ENCODE data around the gene ARHGEF12.
A peak's percentile ranks its signal among the peaks of the same experiment; 100 is the strongest.

ARHGEF12 gene

GRCh38 chr11:120303004-120303637 lies 33.1 kb upstream of the ARHGEF12 start:
- CTCF ChIA-PET: interaction anchor here (0.7 to 1.8 kb wide), 10 partner anchors 9 to 145 kb away, joined by 3 to 9 read pairs (median 4); no protein-coding TSS in a partner anchor
- TF ChIP-seq LEF1 (IDR thresholded peaks at IDR 0.05; ENCODE audit: borderline replicate concordance) (no peak), CTBP1 (IDR thresholded peaks at IDR 0.05; ENCODE audit: borderline replicate concordance) (no peak), ZNF384 (IDR thresholded peaks at IDR 0.05) (no peak), NFRKB (IDR thresholded peaks at IDR 0.05) (no peak), SP1 (IDR thresholded peaks at IDR 0.05) (no peak)
- peak; percentile 53 for DNase-seq (ENCODE audit: extremely low spot score)
- POLR2A ChIA-PET: no interaction called here

GRCh38 chr11:120304526-120304925 lies 31.7 kb upstream of the ARHGEF12 start:
- DNase-seq (ENCODE audit: extremely low spot score): no peak
- ChIA-PET CTCF (interaction anchor here (1.2 to 1.8 kb wide), 2 partner anchors 17 to 19 kb away, joined by 3 to 5 read pairs; no protein-coding TSS in a partner anchor), POLR2A (no interaction called here)
- TF ChIP-seq SP1 (IDR thresholded peaks at IDR 0.05) (no peak), HDGF (IDR thresholded peaks at IDR 0.05; ENCODE audit: borderline replicate concordance) (no peak), CTBP1 (IDR thresholded peaks at IDR 0.05; ENCODE audit: borderline replicate concordance) (no peak), LEF1 (IDR thresholded peaks at IDR 0.05; ENCODE audit: borderline replicate concordance) (no peak), BHLHE40 (IDR thresholded peaks at IDR 0.05; ENCODE audit: borderline replicate concordance) (no peak), SUZ12 (IDR thresholded peaks at IDR 0.05) (no peak), NFRKB (IDR thresholded peaks at IDR 0.05) (no peak), PKNOX1 (IDR thresholded peaks at IDR 0.05) (no peak), FOXA1 (IDR thresholded peaks at IDR 0.05) (no peak), ELF4 (IDR thresholded peaks at IDR 0.05) (no peak), TARDBP (IDR thresholded peaks at IDR 0.05) (no peak), ARNT (IDR thresholded peaks at IDR 0.05) (no peak), FOXK2 (IDR thresholded peaks at IDR 0.05) (no peak), ZNF384 (IDR thresholded peaks at IDR 0.05) (no peak), L3MBTL2 (conservative IDR thresholded peaks at IDR 0.05) (no peak), FOXM1 (IDR thresholded peaks at IDR 0.05; ENCODE audit: borderline replicate concordance) (no peak)

- POLR2A ChIA-PET: no interaction called here
- no peak for DNase-seq (ENCODE audit: extremely low spot score)
- TF ChIP-seq ZNF384 (IDR thresholded peaks at IDR 0.05) (no peak), HDGF (IDR thresholded peaks at IDR 0.05; ENCODE audit: borderline replicate concordance) (no peak), LEF1 (IDR thresholded peaks at IDR 0.05; ENCODE audit: borderline replicate concordance) (no peak), FOXA1 (IDR thresholded peaks at IDR 0.05) (no peak), SP1 (IDR thresholded peaks at IDR 0.05) (no peak), L3MBTL2 (conservative IDR thresholded peaks at IDR 0.05) (no peak), CTBP1 (IDR thresholded peaks at IDR 0.05; ENCODE audit: borderline replicate concordance) (no peak), FOXM1 (IDR thresholded peaks at IDR 0.05; ENCODE audit: borderline replicate concordance) (no peak), TARDBP (IDR thresholded peaks at IDR 0.05) (no peak), BHLHE40 (IDR thresholded peaks at IDR 0.05; ENCODE audit: borderline replicate concordance) (no peak), ELF4 (IDR thresholded peaks at IDR 0.05) (no peak), FOXK2 (IDR thresholded peaks at IDR 0.05) (no peak)
- CTCF ChIA-PET: interaction anchor here (1.2 kb wide), 1 partner anchor 18 kb away, joined by 3 read pairs; no protein-coding TSS in a partner anchor
Measured at GRCh38 chr11:120305286-120305685, 30.9 kb upstream of the ARHGEF12 start.

- POLR2A ChIA-PET: no interaction called here
- peak; percentile 58 for DNase-seq (ENCODE audit: extremely low spot score)
- CTCF ChIA-PET: interaction anchor here (0.6 to 1.6 kb wide), 4 partner anchors 11 to 77 kb away, joined by 3 to 6 read pairs (median 4); no protein-coding TSS in a partner anchor
- no peak for TF ChIP-seq CTBP1 (IDR thresholded peaks at IDR 0.05; ENCODE audit: borderline replicate concordance)
- no peak for TF ChIP-seq FOXK2 (IDR thresholded peaks at IDR 0.05)
- no peak for TF ChIP-seq TARDBP (IDR thresholded peaks at IDR 0.05)
- TF ChIP-seq ZNF384 (IDR thresholded peaks at IDR 0.05): no peak
- TF ChIP-seq HDGF (IDR thresholded peaks at IDR 0.05; ENCODE audit: borderline replicate concordance): no peak
- TF ChIP-seq ARNT (IDR thresholded peaks at IDR 0.05): no peak
- no peak for TF ChIP-seq NFRKB (IDR thresholded peaks at IDR 0.05)
- TF ChIP-seq BHLHE40 (IDR thresholded peaks at IDR 0.05; ENCODE audit: borderline replicate concordance): no peak
- TF ChIP-seq ELF4 (IDR thresholded peaks at IDR 0.05): no peak
- no peak for TF ChIP-seq PKNOX1 (IDR thresholded peaks at IDR 0.05)
- TF ChIP-seq L3MBTL2 (conservative IDR thresholded peaks at IDR 0.05): no peak
- TF ChIP-seq FOXA1 (IDR thresholded peaks at IDR 0.05): no peak
- TF ChIP-seq LEF1 (IDR thresholded peaks at IDR 0.05; ENCODE audit: borderline replicate concordance): no peak
- no peak for TF ChIP-seq FOXM1 (IDR thresholded peaks at IDR 0.05; ENCODE audit: borderline replicate concordance)
- no peak for TF ChIP-seq SP1 (IDR thresholded peaks at IDR 0.05)
- no peak for TF ChIP-seq SUZ12 (IDR thresholded peaks at IDR 0.05)
Measured at GRCh38 chr11:120306519-120307242, 29.5 kb upstream of the ARHGEF12 start.

GRCh38 chr11:120307476-120307875 lies 28.7 kb upstream of the ARHGEF12 start:
- CTCF ChIA-PET: interaction anchor here (1.6 kb wide), 1 partner anchor 10 kb away, joined by 6 read pairs; no protein-coding TSS in a partner anchor

GRCh38 chr11:120308081-120308480 lies 28.1 kb upstream of the ARHGEF12 start:
- DNase-seq (ENCODE audit: extremely low spot score): no peak
- TF ChIP-seq SUZ12 (IDR thresholded peaks at IDR 0.05): no peak
- no peak for TF ChIP-seq FOXM1 (IDR thresholded peaks at IDR 0.05; ENCODE audit: borderline replicate concordance)
- TF ChIP-seq TARDBP (IDR thresholded peaks at IDR 0.05): no peak
- ChIA-PET POLR2A (no interaction called here), CTCF (no interaction called here)

More at GRCh38 chr11:120307476-120307875, 28.7 kb upstream of the ARHGEF12 start:
- TF ChIP-seq FOXK2 (IDR thresholded peaks at IDR 0.05) (no peak), TARDBP (IDR thresholded peaks at IDR 0.05) (no peak), HDGF (IDR thresholded peaks at IDR 0.05; ENCODE audit: borderline replicate concordance) (no peak), ARNT (IDR thresholded peaks at IDR 0.05) (no peak), ZNF384 (IDR thresholded peaks at IDR 0.05) (no peak), LEF1 (IDR thresholded peaks at IDR 0.05; ENCODE audit: borderline replicate concordance) (no peak), SP1 (IDR thresholded peaks at IDR 0.05) (no peak)
- POLR2A ChIA-PET: no interaction called here
- no peak for DNase-seq (ENCODE audit: extremely low spot score)
